SKM-1 (cell line): Measurements from ENCODE around the gene ABHD2.
"Not testable (repeated sequence)": the region's sequence is repeated elsewhere in the genome, so short reads cannot be mapped to it uniquely, and the experiment has no call there.

Experiments
- DNase-seq: peaks from one replicate; lab custom pipeline; 2025; ENCODE audit not compliant: unreplicated experiment; lab: John Stamatoyannopoulos, UW

ABHD2 gene

GRCh38 chr15:89119489-89120478, 31.5 kb downstream of the ABHD2 start:
- DNase-seq, result no peak

GRCh38 chr15:89120479-89121000, 32.3 kb downstream of the ABHD2 start:
- DNase-seq, result not testable (repeated sequence)

- no peak for DNase-seq
Measured at GRCh38 chr15:89121414-89121813, 33.2 kb downstream of the ABHD2 start.

GRCh38 chr15:89122505-89123180, 34.4 kb downstream of the ABHD2 start:
- DNase-seq, result no peak

GRCh38 chr15:89123181-89123525, 34.9 kb downstream of the ABHD2 start:
- DNase-seq, result no peak

GRCh38 chr15:89125088-89125826, 37.0 kb downstream of the ABHD2 start:
- no peak for DNase-seq

GRCh38 chr15:89126009-89126408, 37.8 kb downstream of the ABHD2 start:
- DNase-seq, result no peak

- no peak for DNase-seq
Measured at GRCh38 chr15:89127054-89127702, 38.9 kb downstream of the ABHD2 start.

GRCh38 chr15:89128320-89129122, 40.3 kb downstream of the ABHD2 start:
- DNase-seq, result peak; percentile 53

- no peak for DNase-seq
Measured at GRCh38 chr15:89129123-89129815, 41.0 kb downstream of the ABHD2 start.

- DNase-seq, result no peak
Measured at GRCh38 chr15:89129816-89130134, 41.5 kb downstream of the ABHD2 start.

- no peak for DNase-seq
Measured at GRCh38 chr15:89130201-89130600, 41.9 kb downstream of the ABHD2 start.

- DNase-seq, result no peak
Measured at GRCh38 chr15:89131731-89132130, 43.5 kb downstream of the ABHD2 start.

GRCh38 chr15:89132611-89133507, 44.6 kb downstream of the ABHD2 start:
- DNase-seq, result peak; percentile 92

GRCh38 chr15:89135387-89136077, 47.3 kb downstream of the ABHD2 start:
- DNase-seq, result not testable (repeated sequence)

GRCh38 chr15:89136078-89136806, 48.0 kb downstream of the ABHD2 start:
- no peak for DNase-seq
